ENCODE measurements around the gene TCF3. TPM values are rescaled to one million over a fixed set of nuclear protein-coding genes. Genes with fewer than 3 reads are reported as not detected.

Gene TCF3
- total and polyA plus RNA-seq, 10 of the 15 experiments (the other 5 are each of a cell fraction or from before 2014, with no cell fraction given): 6.7 to 282 (median 70.7) TPM

GRCh38 chr19:1654178-1654792, 1.9 kb upstream of the TCF3 start:
- H3K9me3 ChIP-seq (replicated peaks; ENCODE audit: control insufficient read depth, insufficient read depth, low read length): no peaks in the 10 kb centered on the region
- in situ Hi-C loops (cut with MboI) (no loop called here), intact Hi-C loops (cut with micrococcal nuclease; ENCODE audit: unreplicated experiment) (no loop called here)
- ChIA-PET CTCF (interaction anchor here (1.1 to 1.6 kb wide), 2 partner anchors 18 to 63 kb away, joined by 3 to 6 read pairs; no protein-coding TSS in a partner anchor), SMC1A (ENCODE audit: uncharacterized antibody, unreplicated experiment) (no interaction called here), POLR2A (interaction anchor here (1.4 kb wide), 1 partner anchor 11 kb away, joined by 5 read pairs; no protein-coding TSS in a partner anchor), RAD21 (ENCODE audit: unreplicated experiment) (no interaction called here)
- no peak overlapping the region for H3K4me2 ChIP-seq (ENCODE audit: control insufficient read depth, insufficient read depth)
- H3K27ac ChIP-seq (ENCODE audit: control insufficient read depth, insufficient read depth): no peak overlapping the region
- no peak overlapping the region for H3K9ac ChIP-seq (ENCODE audit: control insufficient read depth, insufficient read depth, low read length)
- H3K36me3 ChIP-seq (ENCODE audit: control insufficient read depth in 2 of 2, insufficient read depth in 2 of 2, low read length in 1 of 2): peaks cover 0 to 3% of the 10 kb centered on the region in 2 experiments; a peak in 2 of 4 replicates
- TF ChIP-seq SIN3A (IDR thresholded peaks at IDR 0.05; ENCODE audit: low read depth, low read length) (no peak), RBBP5 (conservative IDR thresholded peaks at IDR 0.05) (no peak), PKNOX1 (IDR thresholded peaks at IDR 0.05) (no peak), PRDM15 (CRISPR knock-in tag; IDR thresholded peaks at IDR 0.05) (no peak), CBFB (IDR thresholded peaks at IDR 0.05; ENCODE audit: low read depth) (no peak), CEBPB (IDR thresholded peaks at IDR 0.05; ENCODE audit: borderline replicate concordance in 1 of 2, low read depth in 2 of 2, low read length in 2 of 2) (no peak), SMAD1 (IDR thresholded peaks at IDR 0.05; ENCODE audit: low read depth, partially characterized antibody) (no peak), WRNIP1 (IDR thresholded peaks at IDR 0.05; ENCODE audit: borderline replicate concordance, low read depth, low read length) (no peak), ZNF24 (IDR thresholded peaks at IDR 0.05) (no peak), BCL11A (IDR thresholded peaks at IDR 0.05; ENCODE audit: low read depth, low read length) (no peak)
- no peak overlapping the region for H3K4me3 ChIP-seq
- DNase-seq (ENCODE audit: low read depth, low spot score) (no peak), ATAC-seq (no peak), FAIRE-seq (no peak)
- no peaks in the 10 kb centered on the region for H4K20me1 ChIP-seq (ENCODE audit: control insufficient read depth, insufficient read depth)
- BruUV-seq (replicated peaks): no TSS peak
- H3K79me2 ChIP-seq (ENCODE audit: control insufficient read depth, insufficient read depth, low read length): peaks cover 29% of the 10 kb centered on the region
- no peaks in the 10 kb centered on the region for H3K27me3 ChIP-seq (replicated peaks in 1 of 2; ENCODE audit: control insufficient read depth in 2 of 2, insufficient read depth in 2 of 2, low read length in 1 of 2)
- H3K4me1 ChIP-seq (ENCODE audit: control insufficient read depth, insufficient read depth, low read length): peaks cover 11% of the 10 kb centered on the region
- WGBS (ENCODE audit: insufficient coverage, insufficient replicate concordance, low lambda C conversion rate, missing lambda C conversion rate): 84% methylated on average over 18 of the region's 18 CpGs
- H2AFZ ChIP-seq (ENCODE audit: control insufficient read depth, low read depth, low read length): no peak overlapping the region

Data from GM12878 (cell line).